Measurements from ENCODE around the gene AHI1. TPM values are rescaled to one million over a fixed set of nuclear protein-coding genes. Genes with fewer than 3 reads are reported as not detected.

Gene AHI1
- total RNA-seq, 3 donors from 2014 or later: 17.7 to 34.7 (median 26.5) TPM

DNA sequence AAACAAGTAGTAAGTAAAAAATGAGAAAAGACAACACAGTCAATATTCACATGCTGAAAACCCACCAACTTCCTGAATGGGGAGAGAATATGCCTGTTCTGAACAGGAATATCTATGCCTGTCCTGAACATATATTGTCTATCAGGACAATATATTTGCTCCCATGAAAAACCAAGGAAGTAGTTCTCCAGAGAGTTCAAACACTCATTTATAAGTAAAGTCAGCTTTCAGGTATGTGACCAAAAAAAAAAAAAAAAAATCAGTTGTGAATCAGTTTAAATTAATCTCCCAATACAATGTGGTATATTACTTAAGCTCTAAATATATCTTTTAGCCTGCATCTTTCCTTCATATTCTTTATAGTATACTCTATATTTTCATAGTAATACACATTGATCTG is 197.0 kb downstream of the AHI1 start:
- Histone ChIP-seq H3K9me3 (no peaks in the 10 kb centered on the region), H3K36me3 (ENCODE audit: low read depth) (no peaks in the 10 kb centered on the region), H3K4me3 (no peak overlapping the region), H3K4me1 (ENCODE audit: low read depth) (no peaks in the 10 kb centered on the region)
- intact Hi-C loops (cut with DNase I, micrococcal nuclease): no loop called here
- no peak for TF ChIP-seq CTCF (IDR thresholded peaks at IDR 0.05)
- ATAC-seq: no peak
- no peak for DNase-seq

- intact Hi-C loops (cut with DNase I, micrococcal nuclease): no loop called here
- no peak for ATAC-seq
These were observed 198.3 kb downstream of the AHI1 start for GRCh38 chr6:135299256-135299655.

DNA sequence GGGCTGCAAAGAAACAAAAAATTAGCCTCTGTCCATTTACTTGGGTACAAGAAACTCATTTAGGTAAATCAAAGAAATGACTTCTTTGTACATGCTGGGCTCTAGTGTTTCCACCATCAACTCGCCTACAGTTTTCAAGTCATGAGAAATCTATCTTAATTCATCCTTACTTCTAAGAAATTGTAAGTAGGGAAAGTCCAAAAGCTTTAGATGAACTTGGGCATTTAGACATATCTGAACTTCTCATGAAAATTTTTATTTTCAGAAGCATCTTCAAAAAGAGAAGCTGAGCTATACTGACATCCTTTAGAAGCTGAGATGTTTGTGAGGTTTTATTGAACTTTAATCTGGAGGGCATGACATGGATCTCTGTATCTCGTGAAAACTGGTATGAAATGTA is 199.1 kb downstream of the AHI1 start:
- Histone ChIP-seq H3K4me3 (no peak overlapping the region), H3K36me3 (ENCODE audit: low read depth) (no peaks in the 10 kb centered on the region), H3K9me3 (no peaks in the 10 kb centered on the region), H3K4me1 (ENCODE audit: low read depth) (no peaks in the 10 kb centered on the region)
- no peak for TF ChIP-seq CTCF (IDR thresholded peaks at IDR 0.05)
- intact Hi-C loops (cut with DNase I, micrococcal nuclease): no loop called here
- ATAC-seq (no peak), DNase-seq (no peak)

More at GRCh38 chr6:135299256-135299655, 198.3 kb downstream of the AHI1 start:
- Histone ChIP-seq H3K36me3 (ENCODE audit: low read depth) (no peaks in the 10 kb centered on the region), H3K4me1 (ENCODE audit: low read depth) (no peaks in the 10 kb centered on the region), H3K4me3 (no peak overlapping the region), H3K9me3 (no peaks in the 10 kb centered on the region)
- DNase-seq: no peak
- no peak for TF ChIP-seq CTCF (IDR thresholded peaks at IDR 0.05)

- no peak overlapping the region for H3K4me3 ChIP-seq
- ATAC-seq (no peak), DNase-seq (no peak)
- no peaks in the 10 kb centered on the region for H3K9me3 ChIP-seq
- no peak for TF ChIP-seq CTCF (IDR thresholded peaks at IDR 0.05)
- intact Hi-C loops (cut with DNase I, micrococcal nuclease): no loop called here
- no peaks in the 10 kb centered on the region for H3K36me3 ChIP-seq (ENCODE audit: low read depth)
- no peaks in the 10 kb centered on the region for H3K4me1 ChIP-seq (ENCODE audit: low read depth)
These were observed 200.8 kb downstream of the AHI1 start for GRCh38 chr6:135296715-135297114.

DNA sequence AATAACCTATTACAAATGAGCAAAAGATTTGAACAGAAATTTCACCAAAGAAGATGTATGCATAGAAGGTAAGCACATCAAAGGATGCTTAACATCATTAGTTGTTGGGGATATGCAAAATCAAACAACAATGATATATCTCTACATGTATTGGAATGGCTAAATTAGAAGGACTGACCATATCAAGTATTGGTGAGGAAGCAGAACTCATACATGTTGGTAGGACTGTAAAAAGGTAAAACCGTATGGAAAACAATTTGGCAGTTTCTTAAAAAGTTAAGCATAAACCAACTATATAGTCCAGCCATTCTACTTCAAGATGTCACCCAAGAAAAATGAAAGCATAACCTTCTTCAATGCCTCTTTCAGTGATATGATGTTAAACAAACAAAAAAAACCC is 202.5 kb downstream of the AHI1 start:
- DNase-seq (no peak), ATAC-seq (no peak)
- Histone ChIP-seq H3K4me3 (no peak overlapping the region), H3K9me3 (no peaks in the 10 kb centered on the region), H3K36me3 (ENCODE audit: low read depth) (no peaks in the 10 kb centered on the region), H3K4me1 (ENCODE audit: low read depth) (no peaks in the 10 kb centered on the region)
- intact Hi-C loops (cut with DNase I, micrococcal nuclease): no loop called here
- TF ChIP-seq CTCF (IDR thresholded peaks at IDR 0.05): no peak

Measured in mucosa of descending colon (tissue), 3 donors.